Fibroblast of villous mesenchyme (primary cell): ENCODE results near the gene FA2H. TPM values are rescaled to one million over a fixed set of nuclear protein-coding genes. Genes with fewer than 3 reads are reported as not detected.

Source experiments
- DNase-seq: peaks from one replicate; pipeline ENCODE4 v3.0.0-alpha.2; 2010; ENCODE audit warnings: low read depth
- H3K4me3 ChIP-seq: 2 replicates; pipeline ENCODE4 v1.5.1; 2011; ENCODE audit warnings: low read depth, mild to moderate bottlenecking, low read length
- total RNA-seq: library from RNA; depleted of rRNA; stranded (reverse); fragments of >200 nt; gene quantifications from 2 replicates; pipeline ENCODE4 v1.2.3, GENCODE V29; 2012
- TF ChIP-seq, protein P1 (sequence below): IDR thresholded peaks from 2 replicates; pipeline ENCODE4 v1.5.1; 2012; ENCODE audit warnings: low read depth, mild to moderate bottlenecking, low read length; ENCODE audit not compliant: insufficient read depth

FA2H gene
- total RNA-seq, 1 donor: not detected

DNA sequence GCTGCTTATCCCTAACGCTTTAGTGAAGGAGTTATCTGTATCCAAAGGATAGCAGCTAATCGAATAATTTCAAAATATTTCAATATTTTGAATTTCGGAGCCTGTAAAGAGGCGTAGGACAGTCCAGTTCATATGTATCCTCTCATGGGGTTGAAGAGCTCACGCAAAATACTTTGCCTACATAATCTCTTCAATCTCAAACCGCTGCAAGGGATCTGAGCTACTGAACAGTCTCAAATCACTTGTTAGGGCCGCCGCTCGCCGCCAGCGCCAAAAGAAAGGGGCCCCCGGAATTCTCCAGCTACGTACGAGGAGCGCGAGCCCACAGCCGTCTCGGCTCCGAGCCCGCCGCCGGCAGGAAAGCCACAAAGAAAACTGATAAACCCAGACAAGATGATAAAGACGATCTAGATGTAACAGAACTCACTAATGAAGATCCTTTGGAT is 107.3 kb downstream of the FA2H start:
- TF ChIP-seq, protein P1, sequence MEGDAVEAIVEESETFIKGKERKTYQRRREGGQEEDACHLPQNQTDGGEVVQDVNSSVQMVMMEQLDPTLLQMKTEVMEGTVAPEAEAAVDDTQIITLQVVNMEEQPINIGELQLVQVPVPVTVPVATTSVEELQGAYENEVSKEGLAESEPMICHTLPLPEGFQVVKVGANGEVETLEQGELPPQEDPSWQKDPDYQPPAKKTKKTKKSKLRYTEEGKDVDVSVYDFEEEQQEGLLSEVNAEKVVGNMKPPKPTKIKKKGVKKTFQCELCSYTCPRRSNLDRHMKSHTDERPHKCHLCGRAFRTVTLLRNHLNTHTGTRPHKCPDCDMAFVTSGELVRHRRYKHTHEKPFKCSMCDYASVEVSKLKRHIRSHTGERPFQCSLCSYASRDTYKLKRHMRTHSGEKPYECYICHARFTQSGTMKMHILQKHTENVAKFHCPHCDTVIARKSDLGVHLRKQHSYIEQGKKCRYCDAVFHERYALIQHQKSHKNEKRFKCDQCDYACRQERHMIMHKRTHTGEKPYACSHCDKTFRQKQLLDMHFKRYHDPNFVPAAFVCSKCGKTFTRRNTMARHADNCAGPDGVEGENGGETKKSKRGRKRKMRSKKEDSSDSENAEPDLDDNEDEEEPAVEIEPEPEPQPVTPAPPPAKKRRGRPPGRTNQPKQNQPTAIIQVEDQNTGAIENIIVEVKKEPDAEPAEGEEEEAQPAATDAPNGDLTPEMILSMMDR: no peak
- DNase-seq: peak; percentile 51
- peak overlapping the region; percentile 79 for H3K4me3 ChIP-seq

DNA sequence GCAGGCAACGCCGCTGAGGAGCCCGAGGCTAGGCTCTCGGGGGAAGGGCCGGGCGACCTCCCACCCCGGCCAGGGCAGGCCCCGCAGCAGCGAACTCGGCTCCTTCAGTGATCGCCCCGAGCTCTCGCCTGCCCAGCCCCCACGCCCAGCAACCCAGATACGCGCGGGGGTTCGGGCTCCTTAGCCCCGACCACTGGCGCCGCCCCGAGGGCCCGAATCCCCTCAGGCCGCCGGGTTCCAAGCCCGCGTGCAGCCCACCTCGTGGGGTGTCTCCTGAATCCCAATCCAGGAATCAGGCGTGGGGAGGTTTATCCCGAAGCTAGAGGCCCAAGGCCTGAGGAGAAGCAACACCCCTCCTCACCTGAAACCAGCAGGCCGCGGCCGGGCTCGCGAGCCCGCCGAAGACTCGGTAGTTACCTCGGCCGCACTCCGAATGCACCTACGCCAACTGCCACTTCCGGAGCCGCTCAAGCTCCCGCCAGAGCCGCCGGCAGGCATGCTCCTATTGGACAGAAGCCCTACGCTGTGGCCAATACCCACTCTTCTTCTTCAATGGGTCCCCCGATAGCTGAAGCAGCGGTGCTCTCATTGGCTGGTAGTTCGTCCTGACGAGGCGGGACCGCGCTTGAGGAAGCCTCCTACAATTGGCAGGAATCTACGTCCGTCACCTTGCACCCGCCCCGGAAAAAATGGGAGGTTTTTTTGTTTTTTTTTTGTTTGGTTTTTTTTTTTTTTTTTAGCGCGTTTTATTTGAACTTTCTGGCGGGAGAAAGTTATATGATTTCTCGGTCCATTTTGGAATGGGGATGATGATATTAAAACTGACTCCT is 108.0 kb downstream of the FA2H start, which contains the start of gene RFWD3:
Gene RFWD3, minus strand, starts transcription at position 453 of the 830 bp plus-strand sequence. CDS start 5,428 bp downstream, outside the sequence.
- peak within 1 kb of the TSS; percentile 94 for H3K4me3 ChIP-seq
- TF ChIP-seq, protein P1: no peak
- DNase-seq: peak; percentile 99

DNA sequence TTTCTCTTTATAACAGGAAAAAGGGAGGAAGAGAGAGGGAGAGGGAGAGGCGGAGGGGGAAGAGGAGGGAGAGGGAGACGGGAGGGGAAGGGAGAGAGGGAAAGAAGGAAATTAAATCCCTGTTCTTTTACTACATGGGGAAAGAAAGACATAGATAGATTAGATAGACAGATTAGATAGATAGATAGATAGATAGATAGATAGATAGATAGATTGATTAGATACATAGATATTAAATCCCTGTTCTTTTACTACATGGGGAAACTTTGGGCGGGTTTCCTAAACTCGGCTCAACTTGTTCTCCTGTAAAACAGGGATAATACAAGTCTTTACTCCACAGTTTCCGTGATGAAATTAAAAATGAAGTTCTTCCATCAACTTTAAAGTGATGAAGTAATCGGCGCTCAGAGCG is 108.6 kb downstream of the FA2H start:
- DNase-seq: no peak
- H3K4me3 ChIP-seq: peak overlapping the region; percentile 94
- TF ChIP-seq, protein P1: no peak

Other genes starting within 250 kb of the FA2H start
- gene GLG1, start 167.7 kb downstream of the FA2H start, total RNA-seq: 128 and 158 TPM in 2 replicates
- gene RFWD3, start 107.9 kb downstream of the FA2H start, total RNA-seq: 20.3 and 30.7 TPM in 2 replicates
- gene MLKL, start 74.0 kb downstream of the FA2H start, total RNA-seq: 8.7 and 14.2 TPM in 2 replicates
- gene WDR59, start 210.3 kb upstream of the FA2H start, total RNA-seq: 13.9 and 19.9 TPM in 2 replicates
- 19.6 and 20.7 TPM in 2 replicates for gene ZNRF1, start 224.2 kb upstream of the FA2H start, total RNA-seq